Ovary (tissue), 3 donors: ENCODE results near the gene RASA4.
"Not testable (repeated sequence)": the region's sequence is repeated elsewhere in the genome, so short reads cannot be mapped to it uniquely, and the experiment has no call there.

Source experiments
- POLR2A ChIP-seq: fragments of 450-650 bp; IDR thresholded peaks from one replicate; pipeline ENCODE4 v1.6.1; 2017; ENCODE audit warnings: antibody characterized with exemption, mild to moderate bottlenecking, moderate library complexity
- TF ChIP-seq, protein P1 (sequence below), 3 donors: fragments of 450-650 bp in 2 of 3; fragments of 200-600 bp in 1 of 3; IDR thresholded peaks; one replicate each; pipeline versions ENCODE4 v1.5.1 to v1.8.0; 2016 to 2022; ENCODE audit warnings: antibody characterized with exemption in 3 of 3, mild to moderate bottlenecking in 1 of 3
- donor health status: DM: no; HTN: no; CAD: no.

DNA sequence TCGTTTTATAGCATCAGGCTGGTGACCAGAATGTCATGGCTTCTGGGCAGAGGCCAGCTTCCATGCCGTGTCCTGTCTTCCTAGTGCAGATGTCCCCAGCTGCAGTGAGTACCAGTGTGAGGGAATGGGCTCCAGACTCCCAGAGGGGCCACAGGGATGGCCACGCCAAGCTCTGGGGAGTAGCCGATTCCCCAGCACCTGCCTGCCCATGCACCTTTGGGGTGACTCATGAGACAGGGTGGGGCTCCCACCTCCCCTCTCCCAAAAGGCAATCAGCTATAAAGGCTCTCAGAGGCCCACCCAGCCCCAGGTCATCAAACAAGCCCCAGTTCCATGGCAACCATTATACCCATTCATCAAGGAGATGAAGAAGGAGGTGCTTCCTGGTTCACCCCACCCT lies 33.4 kb upstream of the RASA4 start, which contains the start of gene SPDYE2B:
- TF ChIP-seq, protein P1, sequence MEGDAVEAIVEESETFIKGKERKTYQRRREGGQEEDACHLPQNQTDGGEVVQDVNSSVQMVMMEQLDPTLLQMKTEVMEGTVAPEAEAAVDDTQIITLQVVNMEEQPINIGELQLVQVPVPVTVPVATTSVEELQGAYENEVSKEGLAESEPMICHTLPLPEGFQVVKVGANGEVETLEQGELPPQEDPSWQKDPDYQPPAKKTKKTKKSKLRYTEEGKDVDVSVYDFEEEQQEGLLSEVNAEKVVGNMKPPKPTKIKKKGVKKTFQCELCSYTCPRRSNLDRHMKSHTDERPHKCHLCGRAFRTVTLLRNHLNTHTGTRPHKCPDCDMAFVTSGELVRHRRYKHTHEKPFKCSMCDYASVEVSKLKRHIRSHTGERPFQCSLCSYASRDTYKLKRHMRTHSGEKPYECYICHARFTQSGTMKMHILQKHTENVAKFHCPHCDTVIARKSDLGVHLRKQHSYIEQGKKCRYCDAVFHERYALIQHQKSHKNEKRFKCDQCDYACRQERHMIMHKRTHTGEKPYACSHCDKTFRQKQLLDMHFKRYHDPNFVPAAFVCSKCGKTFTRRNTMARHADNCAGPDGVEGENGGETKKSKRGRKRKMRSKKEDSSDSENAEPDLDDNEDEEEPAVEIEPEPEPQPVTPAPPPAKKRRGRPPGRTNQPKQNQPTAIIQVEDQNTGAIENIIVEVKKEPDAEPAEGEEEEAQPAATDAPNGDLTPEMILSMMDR (IDR thresholded peaks at IDR 0.05): not testable (repeated sequence)
- TF ChIP-seq POLR2A: not testable (repeated sequence)
